Vagina (tissue), 2 donors: Measurements from ENCODE around the gene SCYGR8. TPM values are rescaled to one million over a fixed set of nuclear protein-coding genes. Genes with fewer than 3 reads are reported as not detected.

Source experiments
- DNase-seq, 2 donors: peaks; one replicate each; pipeline ENCODE4 v3.0.0-alpha.2; 2017; ENCODE audit errors: extremely low spot score in 2 of 2
- H3K27ac ChIP-seq: fragments of 200-600 bp; sonication (generic); one replicate; pipeline ENCODE4 v1.5.1; 2019
- H3K27me3 ChIP-seq: fragments of 200-600 bp; sonication (generic); one replicate; pipeline ENCODE4 v1.5.1; 2019
- H3K36me3 ChIP-seq, 2 donors: fragments of 200-600 bp; sonication (generic); one replicate each; pipeline ENCODE4 v1.5.1; 2017 to 2019
- H3K4me1 ChIP-seq: fragments of 200-600 bp; sonication (generic); one replicate; pipeline ENCODE4 v1.5.1; 2019
- H3K4me3 ChIP-seq, 2 donors: fragments of 200-600 bp; sonication (generic); 1 replicate in 1 of 2; 2 replicates in 1 of 2; pipeline ENCODE4 v1.5.1; 2016 to 2019
- H3K9me3 ChIP-seq: fragments of 200-600 bp; sonication (generic); one replicate; pipeline ENCODE4 v1.5.1; 2019
- POLR2A ChIP-seq, 2 donors: fragments of 450-650 bp; IDR thresholded peaks; one replicate each; pipeline ENCODE4 v1.6.1; 2017; ENCODE audit warnings: antibody characterized with exemption in 2 of 2, mild to moderate bottlenecking in 2 of 2, moderate library complexity in 2 of 2
- POLR2AphosphoS5 ChIP-seq, 2 donors: sonication (generic); formaldehyde crosslinking; IDR thresholded peaks; one replicate each; pipeline ENCODE4 v1.9.0; 2017; ENCODE audit warnings: antibody characterized with exemption in 2 of 2, mild to moderate bottlenecking in 2 of 2, low read depth in 1 of 2; ENCODE audit not compliant: insufficient read depth in 1 of 2
- intact Hi-C: fragments of 100-400 bp; cut with DNase I; formaldehyde crosslinking; loops from one replicate; pipeline ENCODE4 v1.15.1; 2023
- small RNA-seq: library from RNA; depleted of rRNA; stranded (forward); fragments of <200 nt; gene quantifications from one replicate; pipeline ENCODE3, GENCODE V24; 2016
- total RNA-seq: library from RNA; depleted of rRNA; stranded (reverse); fragments of >200 nt; gene quantifications from one replicate; pipeline ENCODE4 v1.2.3, GENCODE V29; 2016
- TF ChIP-seq, protein P1 (sequence below), 3 experiments: fragments of 450-650 bp in 2 of 3; fragments of 200-600 bp in 1 of 3; sonication (generic) in 1 of 3; IDR thresholded peaks; one replicate each; pipeline ENCODE4 v1.5.1; 2017 to 2019; ENCODE audit warnings: antibody characterized with exemption in 3 of 3, mild to moderate bottlenecking in 2 of 3, moderate library complexity in 2 of 3

Gene SCYGR8
- total RNA-seq, 1 donor from 2014 or later: not detected

- H3K36me3 ChIP-seq: no peaks in the 10 kb centered on the region
- TF ChIP-seq POLR2A (IDR thresholded peaks at IDR 0.05) (no peak), POLR2AphosphoS5 (IDR thresholded peaks at IDR 0.05; ENCODE audit: insufficient read depth in 1 of 2, low read depth in 1 of 2) (no peak)
- TF ChIP-seq, protein P1, sequence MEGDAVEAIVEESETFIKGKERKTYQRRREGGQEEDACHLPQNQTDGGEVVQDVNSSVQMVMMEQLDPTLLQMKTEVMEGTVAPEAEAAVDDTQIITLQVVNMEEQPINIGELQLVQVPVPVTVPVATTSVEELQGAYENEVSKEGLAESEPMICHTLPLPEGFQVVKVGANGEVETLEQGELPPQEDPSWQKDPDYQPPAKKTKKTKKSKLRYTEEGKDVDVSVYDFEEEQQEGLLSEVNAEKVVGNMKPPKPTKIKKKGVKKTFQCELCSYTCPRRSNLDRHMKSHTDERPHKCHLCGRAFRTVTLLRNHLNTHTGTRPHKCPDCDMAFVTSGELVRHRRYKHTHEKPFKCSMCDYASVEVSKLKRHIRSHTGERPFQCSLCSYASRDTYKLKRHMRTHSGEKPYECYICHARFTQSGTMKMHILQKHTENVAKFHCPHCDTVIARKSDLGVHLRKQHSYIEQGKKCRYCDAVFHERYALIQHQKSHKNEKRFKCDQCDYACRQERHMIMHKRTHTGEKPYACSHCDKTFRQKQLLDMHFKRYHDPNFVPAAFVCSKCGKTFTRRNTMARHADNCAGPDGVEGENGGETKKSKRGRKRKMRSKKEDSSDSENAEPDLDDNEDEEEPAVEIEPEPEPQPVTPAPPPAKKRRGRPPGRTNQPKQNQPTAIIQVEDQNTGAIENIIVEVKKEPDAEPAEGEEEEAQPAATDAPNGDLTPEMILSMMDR (IDR thresholded peaks at IDR 0.05): no peak
- intact Hi-C loops: no loop called here
- H3K27ac ChIP-seq: no peak overlapping the region
- no peaks in the 10 kb centered on the region for H3K27me3 ChIP-seq
- no peak for DNase-seq
- H3K9me3 ChIP-seq: no peaks in the 10 kb centered on the region
- H3K4me1 ChIP-seq: no peaks in the 10 kb centered on the region
- H3K4me3 ChIP-seq: no peak overlapping the region
Observed at GRCh38 chr2:227789803-227790202, 44.1 kb downstream of the SCYGR8 start.

- Histone ChIP-seq H3K27ac (no peak overlapping the region), H3K36me3 (no peaks in the 10 kb centered on the region), H3K4me3 (no peak overlapping the region), H3K4me1 (no peaks in the 10 kb centered on the region), H3K27me3 (no peaks in the 10 kb centered on the region), H3K9me3 (no peaks in the 10 kb centered on the region)
- TF ChIP-seq, protein P1 (IDR thresholded peaks at IDR 0.05): no peak
- TF ChIP-seq POLR2AphosphoS5 (IDR thresholded peaks at IDR 0.05; ENCODE audit: insufficient read depth in 1 of 2, low read depth in 1 of 2) (no peak), POLR2A (IDR thresholded peaks at IDR 0.05) (no peak)
- DNase-seq: no peak
- intact Hi-C loops: no loop called here
Observed at GRCh38 chr2:227793148-227793712, 47.5 kb downstream of the SCYGR8 start.

Small RNA genes lying within 50 kb of the gene (small RNA-seq; reads per million reads assigned to genes)
- not detected for gene RNA5SP121
- gene SNRPGP8: not detected

Other genes with a start within 250 kb of the SCYGR8 start
- gene SCYGR2, start 147.0 kb upstream of the SCYGR8 start, total RNA-seq: not detected
- gene SCYGR3, start 131.1 kb upstream of the SCYGR8 start, total RNA-seq: not detected
- not detected for gene SCYGR4, start 128.4 kb upstream of the SCYGR8 start, total RNA-seq
- not detected for gene SCYGR5, start 79.1 kb upstream of the SCYGR8 start, total RNA-seq
- gene SLC19A3, start 27.9 kb upstream of the SCYGR8 start, total RNA-seq: 7.4 TPM
- gene SCYGR6, start 21.1 kb upstream of the SCYGR8 start, total RNA-seq: not detected
- gene SCYGR7, start 17.6 kb upstream of the SCYGR8 start, total RNA-seq: not detected
- gene CCL20, start 67.9 kb downstream of the SCYGR8 start, total RNA-seq: not detected
- not detected for gene DAW1, start 125.7 kb downstream of the SCYGR8 start, total RNA-seq